K562 (cell line): Measurements from ENCODE around the gene EML5.

Experiments
- CREBBP ChIP-seq: IDR thresholded peaks from one replicate; pipeline ENCODE4 v1.6.1; 2012; ENCODE audit warnings: low read depth, mild to moderate bottlenecking, control low read depth, inconsistent platforms, low read length
- CREM ChIP-seq: IDR thresholded peaks from 2 replicates; pipeline ENCODE4 v1.6.1; 2014; ENCODE audit warnings: antibody characterized with exemption, low read depth
- CTCF ChIP-seq, 3 experiments: IDR thresholded peaks in 2 of 3; conservative IDR thresholded peaks in 1 of 3; 2 replicates each; pipeline ENCODE4 v1.5.1; 2011 to 2012; ENCODE audit warnings: low read length in 3 of 3, mild to moderate bottlenecking in 3 of 3, control low read depth in 2 of 3, improper control_type of control experiment in 1 of 3, inconsistent platforms in 1 of 3, low read depth in 1 of 3, mixed read lengths in 1 of 3, moderate library complexity in 1 of 3; ENCODE audit not compliant: insufficient read depth in 2 of 3
- E2F6 ChIP-seq, 2 experiments: IDR thresholded peaks; 2 replicates each; pipeline ENCODE4 v1.6.1; 2011; ENCODE audit warnings: borderline replicate concordance in 1 of 2, control low read depth in 1 of 2, low read depth in 1 of 2, low read length in 1 of 2, mild to moderate bottlenecking in 1 of 2, mixed read lengths in 1 of 2, moderate library complexity in 1 of 2; ENCODE audit not compliant: insufficient read depth in 1 of 2, insufficient read length in 1 of 2, poor library complexity in 1 of 2, severe bottlenecking in 1 of 2; ENCODE audit errors: extremely low read depth in 1 of 2
- EP300 ChIP-seq: IDR thresholded peaks from 2 replicates; pipeline ENCODE4 v1.6.1; 2012; ENCODE audit warnings: low read length, improper control_type of control experiment
- EZH2 ChIP-seq: IDR thresholded peaks from 2 replicates; pipeline ENCODE4 v1.6.1; 2012; ENCODE audit warnings: low read depth, mild to moderate bottlenecking, inconsistent platforms, low read length, borderline replicate concordance
- FOS ChIP-seq: IDR thresholded peaks from 3 replicates; pipeline ENCODE4 v1.6.1; 2011; ENCODE audit not compliant: insufficient read length; ENCODE audit errors: extremely low read depth
- KAT8 ChIP-seq: fragments of 450-650 bp; IDR thresholded peaks from 2 replicates; pipeline ENCODE4 v1.6.1; 2016; ENCODE audit warnings: low read depth, mild to moderate bottlenecking
- MAX ChIP-seq: sonication (generic); formaldehyde crosslinking; IDR thresholded peaks from 2 replicates; pipeline ENCODE4 v1.9.0; 2022; ENCODE audit warnings: mild to moderate bottlenecking, missing genetic modification reagents
- NR2C1 ChIP-seq, 2 experiments: fragments of 450-650 bp; IDR thresholded peaks; 2 replicates each; pipeline ENCODE4 v1.6.1; 2017; ENCODE audit warnings: mild to moderate bottlenecking in 2 of 2, antibody characterized with exemption in 1 of 2, inconsistent platforms in 1 of 2, missing compliant biosample characterization in 1 of 2, missing genetic modification characterization in 1 of 2
- POLR2AphosphoS5 ChIP-seq: IDR thresholded peaks from 2 replicates; pipeline ENCODE4 v1.6.1; 2011; ENCODE audit warnings: mild to moderate bottlenecking, low read depth, low read length, moderate library complexity; ENCODE audit not compliant: control insufficient read depth, insufficient read depth
- RFX5 ChIP-seq: IDR thresholded peaks from 2 replicates; pipeline ENCODE4 v1.6.1; 2011; ENCODE audit warnings: low read depth, mild to moderate bottlenecking, improper control_type of control experiment, low read length
- SMAD1 ChIP-seq: fragments of 150-350 bp; IDR thresholded peaks from 2 replicates; pipeline ENCODE4 v1.6.1; 2014; ENCODE audit warnings: low read length, low read depth; ENCODE audit not compliant: partially characterized antibody

- no peak for TF ChIP-seq CREBBP
- TF ChIP-seq EZH2 = no peak
- TF ChIP-seq POLR2AphosphoS5 = no peak
- no peak for TF ChIP-seq EP300
- no peak for TF ChIP-seq CREM
- TF ChIP-seq RFX5 = no peak
- no peak for TF ChIP-seq MAX (CRISPR knock-in tag)
- TF ChIP-seq CTCF (IDR thresholded peaks at IDR 0.05 in 2 of 3, conservative IDR thresholded peaks at IDR 0.05 in 1 of 3; ENCODE audit: insufficient read depth in 2 of 3, low read depth in 1 of 3, low read length in 3 of 3) = no peak
- TF ChIP-seq E2F6 (IDR thresholded peaks at IDR 0.05; ENCODE audit: borderline replicate concordance in 1 of 2, extremely low read depth in 1 of 2, insufficient read depth in 1 of 2, insufficient read length in 1 of 2, low read depth in 1 of 2, low read length in 1 of 2, poor library complexity in 1 of 2, severe bottlenecking in 1 of 2) = no peak
- no peak for TF ChIP-seq KAT8
- no peak for TF ChIP-seq SMAD1
- TF ChIP-seq NR2C1 (IDR thresholded peaks at IDR 0.05) = no peak
- no peak for TF ChIP-seq NR2C1 (tag; IDR thresholded peaks at IDR 0.05)
- no peak for TF ChIP-seq FOS
Measured at GRCh38 chr14:88695870-88696269, 96.9 kb downstream of the EML5 start.
